HG02840 (cell line): Measurements from ENCODE around the gene ACTG1.
"Not testable (repeated sequence)": the region's sequence is repeated elsewhere in the genome, so short reads cannot be mapped to it uniquely, and the experiment has no call there.

Experiments
- ATAC-seq: cut with Tn5 transposase; IDR thresholded peaks from one replicate; pipeline ENCODE4 v1.9.1; 2021; ENCODE audit warnings: mild to moderate bottlenecking, moderate library complexity, moderate number of reproducible peaks; ENCODE audit not compliant: unreplicated experiment, low FRiP score

Gene ACTG1

DNA sequence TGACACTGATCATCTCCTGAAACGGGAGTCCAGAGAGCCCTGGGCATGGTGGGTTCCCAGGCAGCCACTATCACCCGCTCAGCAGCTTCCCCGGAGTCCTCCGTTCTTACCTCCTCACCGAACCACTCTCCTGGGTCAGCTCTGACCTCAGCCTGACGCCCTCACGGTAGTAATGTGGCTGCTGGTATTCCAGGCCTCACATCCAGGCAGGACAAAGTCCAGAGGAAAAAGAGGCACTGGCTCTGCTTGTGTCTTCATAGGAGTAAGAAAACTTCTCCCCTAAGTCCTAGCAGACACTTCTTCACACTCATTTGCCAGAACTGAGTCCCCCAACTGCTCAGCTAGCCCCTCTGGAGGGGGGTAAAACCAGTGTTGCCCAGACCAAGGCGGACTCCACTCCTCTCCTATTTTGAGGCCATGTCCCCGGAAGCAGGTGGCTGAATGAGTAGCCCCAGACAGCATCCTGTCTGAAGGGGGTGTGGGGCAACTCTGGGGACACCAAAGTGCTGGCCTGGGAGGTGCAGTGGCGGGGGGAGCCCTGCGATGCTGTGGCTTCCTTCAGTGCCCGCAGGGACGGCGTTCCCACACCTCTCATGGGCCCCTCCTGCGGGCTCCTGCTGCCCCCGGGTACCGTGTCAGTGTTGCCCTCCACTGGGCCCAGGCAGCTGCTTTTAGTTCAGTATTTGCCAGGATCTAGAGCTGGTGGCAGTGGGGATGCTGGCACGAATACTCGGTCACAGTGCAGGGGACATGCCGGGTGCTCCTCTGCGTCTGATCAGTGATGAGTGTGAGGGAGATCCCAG lies 20.9 kb upstream of the ACTG1 start:
- ATAC-seq: no peak

DNA sequence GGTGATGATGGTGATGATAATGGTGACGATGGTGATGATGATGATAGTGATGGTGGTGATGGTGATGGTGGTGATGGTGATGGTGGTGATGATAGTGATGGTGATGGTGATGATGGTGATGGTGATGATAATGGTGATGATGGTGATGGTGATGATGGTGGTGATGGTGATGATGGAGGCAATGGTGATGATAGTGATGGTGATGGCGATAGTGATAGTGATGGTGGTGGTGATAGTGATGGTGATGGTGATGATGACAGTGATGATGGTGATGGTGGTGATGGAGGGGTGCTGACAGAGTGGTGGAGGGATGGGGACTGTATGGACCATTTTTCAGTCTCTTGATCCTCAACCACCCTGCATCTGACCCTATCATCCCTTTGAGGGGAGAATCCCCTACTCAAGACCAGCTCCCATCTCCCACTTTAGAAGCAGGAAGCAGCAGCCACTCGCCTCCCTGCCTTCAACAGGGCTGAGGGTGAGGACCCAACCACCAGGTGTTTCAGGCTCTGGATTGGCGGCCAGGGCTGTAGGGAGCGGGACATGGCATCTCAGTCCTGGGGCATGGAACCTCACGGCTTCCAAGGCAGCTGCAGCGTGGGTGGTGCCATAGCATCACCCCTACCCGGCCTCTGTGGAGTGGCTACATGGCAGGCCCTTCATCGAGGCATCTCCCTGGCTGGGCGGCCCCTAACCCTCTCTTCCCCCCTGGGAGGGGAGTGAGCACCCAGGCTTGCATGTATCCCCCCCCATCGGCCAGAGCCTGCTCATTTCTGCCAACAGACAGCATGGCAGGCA lies 20.1 kb upstream of the ACTG1 start:
- no peak for ATAC-seq

DNA sequence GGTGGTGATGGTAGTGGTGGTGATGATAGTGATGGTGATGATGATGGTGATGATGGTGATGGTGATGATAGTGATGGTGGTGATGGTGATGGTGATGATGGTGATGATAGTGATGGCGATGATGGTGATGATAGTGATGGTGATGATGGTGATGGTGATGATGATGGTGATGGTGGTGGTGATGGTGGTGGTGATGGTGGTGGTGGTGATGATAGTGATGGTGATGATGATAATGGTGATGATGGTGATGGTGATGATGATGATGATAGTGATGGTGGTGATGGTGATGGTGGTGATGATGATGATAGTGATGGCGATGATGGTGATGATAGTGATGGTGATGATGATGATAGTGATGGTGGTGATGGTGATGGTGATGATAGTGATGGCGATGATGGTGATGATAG lies 19.4 kb upstream of the ACTG1 start:
- not testable (repeated sequence) for ATAC-seq

DNA sequence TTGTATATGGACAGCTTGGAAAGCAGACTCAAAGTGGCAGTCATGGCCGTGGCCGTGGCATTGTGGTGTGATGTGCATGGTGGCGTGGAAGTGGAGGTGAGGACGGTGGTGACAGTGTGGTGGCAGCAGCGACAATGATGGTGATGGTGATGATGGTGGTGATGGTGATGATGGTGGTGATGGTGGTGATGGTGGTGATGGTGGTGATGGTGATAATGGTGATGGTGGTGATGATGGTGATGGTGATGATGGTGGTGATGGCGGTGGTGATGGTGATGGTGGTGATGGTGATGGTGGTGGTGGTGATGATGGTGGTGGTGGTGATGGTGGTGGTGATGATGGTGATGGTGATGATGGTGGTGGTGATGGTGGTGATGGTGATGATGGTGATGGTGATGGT lies 18.4 kb upstream of the ACTG1 start:
- ATAC-seq: not testable (repeated sequence)

DNA sequence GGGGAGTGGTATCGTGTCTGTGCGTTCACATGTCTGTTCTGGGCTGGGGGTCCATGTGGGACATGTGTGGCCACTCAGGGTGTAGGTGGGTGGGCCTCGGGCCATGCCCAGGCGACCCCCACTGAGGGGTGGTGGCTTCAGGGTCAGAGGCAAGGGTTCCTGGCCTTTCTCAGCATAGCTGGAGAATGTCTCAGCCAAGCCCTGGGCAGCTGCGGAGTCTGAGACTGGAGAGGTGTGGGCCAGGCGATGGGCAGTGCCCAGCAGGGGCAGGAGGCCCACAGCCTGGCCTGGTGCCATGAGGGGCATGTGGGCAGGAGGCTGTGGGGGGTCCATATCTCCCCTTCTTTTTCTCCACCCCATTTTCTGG lies 16.8 kb upstream of the ACTG1 start:
- ATAC-seq: no peak

DNA sequence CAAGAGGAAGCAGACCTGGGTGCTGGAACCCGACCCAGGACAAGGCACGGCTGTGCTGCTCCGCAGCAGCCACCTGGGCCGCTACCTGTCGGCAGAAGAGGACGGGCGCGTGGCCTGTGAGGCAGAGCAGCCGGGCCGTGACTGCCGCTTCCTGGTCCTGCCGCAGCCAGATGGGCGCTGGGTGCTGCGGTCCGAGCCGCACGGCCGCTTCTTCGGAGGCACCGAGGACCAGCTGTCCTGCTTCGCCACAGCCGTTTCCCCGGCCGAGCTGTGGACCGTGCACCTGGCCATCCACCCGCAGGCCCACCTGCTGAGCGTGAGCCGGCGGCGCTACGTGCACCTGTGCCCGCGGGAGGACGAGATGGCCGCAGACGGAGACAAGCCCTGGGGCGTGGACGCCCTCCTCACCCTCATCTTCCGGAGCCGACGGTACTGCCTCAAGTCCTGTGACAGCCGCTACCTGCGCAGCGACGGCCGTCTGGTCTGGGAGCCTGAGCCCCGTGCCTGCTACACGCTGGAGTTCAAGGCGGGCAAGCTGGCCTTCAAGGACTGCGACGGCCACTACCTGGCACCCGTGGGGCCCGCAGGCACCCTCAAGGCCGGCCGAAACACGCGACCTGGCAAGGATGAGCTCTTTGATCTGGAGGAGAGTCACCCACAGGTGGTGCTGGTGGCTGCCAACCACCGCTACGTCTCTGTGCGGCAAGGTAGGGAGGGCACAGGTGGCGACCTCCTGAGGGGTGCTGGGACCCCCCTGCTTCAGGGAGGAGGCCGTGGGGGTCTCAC lies 16.2 kb upstream of the ACTG1 start:
- no peak for ATAC-seq

DNA sequence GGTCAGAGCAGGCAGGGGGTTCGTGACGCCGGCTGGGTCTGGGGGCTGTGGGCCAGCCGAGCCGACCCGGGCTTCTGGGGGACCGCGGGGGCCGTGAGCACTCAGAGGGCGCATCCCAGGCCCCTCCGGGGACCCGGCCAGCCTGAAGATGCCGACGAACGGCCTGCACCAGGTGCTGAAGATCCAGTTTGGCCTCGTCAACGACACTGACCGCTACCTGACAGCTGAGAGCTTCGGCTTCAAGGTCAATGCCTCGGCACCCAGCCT lies 15.7 kb upstream of the ACTG1 start:
- ATAC-seq: no peak

DNA sequence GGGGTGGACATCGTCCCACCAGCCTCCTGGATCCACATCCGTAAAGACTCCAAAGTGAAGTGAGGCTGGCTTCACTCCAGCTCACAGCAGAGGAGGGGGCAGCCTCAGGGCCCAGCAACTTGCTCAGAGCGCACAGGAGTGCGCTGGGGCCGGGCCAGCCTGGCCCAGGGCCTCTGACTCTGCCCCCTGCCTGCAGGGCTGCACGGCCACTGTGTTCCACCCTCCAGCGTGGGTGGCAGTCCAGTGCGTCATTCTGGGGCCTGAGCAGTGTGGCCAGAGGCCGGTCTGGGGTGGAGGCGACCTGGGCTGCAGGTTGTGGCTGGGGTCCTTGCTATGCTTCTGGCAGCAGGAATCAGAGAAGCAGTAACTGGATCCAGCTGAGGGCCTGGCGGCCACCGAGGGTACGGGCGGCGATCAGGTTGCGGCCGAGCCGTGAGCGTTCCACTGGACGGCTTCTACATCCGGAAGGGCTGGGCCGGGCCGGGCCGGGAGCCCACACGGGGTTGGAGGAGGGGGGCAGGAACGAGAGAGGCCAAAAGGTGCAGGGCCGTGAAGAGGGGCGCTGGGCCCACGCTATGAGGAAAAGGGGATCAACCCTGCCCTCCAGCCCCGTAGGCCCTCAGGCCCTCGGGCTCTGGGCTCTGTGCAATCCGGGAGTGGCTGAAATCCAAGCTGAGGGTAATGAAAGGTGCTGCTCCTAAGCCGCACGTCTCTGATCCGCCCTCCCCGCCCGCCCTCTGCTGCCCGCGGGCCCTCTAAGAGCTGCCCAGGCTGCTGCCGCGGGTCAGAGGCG lies 15.2 kb upstream of the ACTG1 start, which contains the start of gene FSCN2:
Gene FSCN2, plus strand, starts transcription at position 787 of the 793 bp plus-strand sequence. CDS start 155 bp downstream, outside the sequence.
- ATAC-seq: no peak

DNA sequence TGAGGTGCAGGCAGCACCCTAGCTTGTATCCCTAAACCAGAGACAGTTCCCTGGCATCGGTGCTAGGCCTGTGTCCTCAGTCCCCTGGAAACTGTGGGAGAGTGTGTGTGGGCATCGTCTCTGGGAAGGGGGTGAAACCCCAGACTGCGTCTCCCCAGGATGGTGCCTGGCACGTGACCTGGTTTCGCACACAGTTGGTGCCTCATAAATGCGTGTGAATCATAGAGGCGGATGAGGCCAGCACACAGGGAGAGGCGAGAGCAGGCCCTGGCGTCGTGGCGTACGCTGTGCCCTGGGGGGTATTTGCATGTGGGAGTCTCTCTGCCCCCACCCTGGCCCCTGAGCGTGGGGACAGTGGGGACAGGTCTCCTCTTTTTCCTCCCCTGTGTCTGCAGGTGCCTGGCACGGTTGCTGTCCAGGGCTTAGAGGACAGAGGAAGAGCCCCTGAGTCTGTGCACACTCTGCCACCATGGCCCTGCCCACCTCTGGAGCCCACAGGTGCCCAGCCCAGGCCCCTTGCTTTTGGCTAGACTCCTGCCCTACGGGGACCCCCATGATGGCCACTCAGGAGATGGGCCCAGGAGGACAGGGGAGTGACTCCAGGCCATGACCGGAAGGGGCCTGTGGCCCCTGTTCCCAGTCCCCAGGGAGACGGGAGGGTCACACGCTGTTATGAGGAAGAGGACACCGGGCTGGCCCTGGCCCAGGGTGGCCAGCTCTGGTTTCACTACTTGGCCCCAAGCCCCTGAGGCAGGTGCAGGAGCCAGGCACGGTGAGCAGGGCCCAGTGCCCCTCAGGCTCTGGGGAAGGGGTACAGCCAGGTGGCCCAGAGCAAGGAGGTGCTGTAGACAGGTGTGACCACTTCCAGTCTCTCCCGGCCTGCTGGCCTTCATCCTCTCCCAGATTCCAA lies 14.3 kb upstream of the ACTG1 start:
- ATAC-seq: no peak

DNA sequence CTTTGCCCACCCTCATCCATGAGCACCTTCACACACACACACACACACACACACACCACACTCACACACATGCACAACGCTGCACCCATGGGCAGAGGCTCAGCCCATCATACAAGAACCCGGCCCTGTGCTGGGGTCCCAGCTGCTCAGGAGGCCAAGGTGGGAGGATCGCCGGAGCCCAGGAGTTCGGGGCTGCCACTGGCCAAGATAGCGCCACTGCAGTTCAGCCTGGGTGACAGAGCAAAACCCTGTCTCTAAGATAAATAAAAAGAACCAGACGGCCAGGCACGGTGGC lies 12.2 kb upstream of the ACTG1 start:
- ATAC-seq: no peak

DNA sequence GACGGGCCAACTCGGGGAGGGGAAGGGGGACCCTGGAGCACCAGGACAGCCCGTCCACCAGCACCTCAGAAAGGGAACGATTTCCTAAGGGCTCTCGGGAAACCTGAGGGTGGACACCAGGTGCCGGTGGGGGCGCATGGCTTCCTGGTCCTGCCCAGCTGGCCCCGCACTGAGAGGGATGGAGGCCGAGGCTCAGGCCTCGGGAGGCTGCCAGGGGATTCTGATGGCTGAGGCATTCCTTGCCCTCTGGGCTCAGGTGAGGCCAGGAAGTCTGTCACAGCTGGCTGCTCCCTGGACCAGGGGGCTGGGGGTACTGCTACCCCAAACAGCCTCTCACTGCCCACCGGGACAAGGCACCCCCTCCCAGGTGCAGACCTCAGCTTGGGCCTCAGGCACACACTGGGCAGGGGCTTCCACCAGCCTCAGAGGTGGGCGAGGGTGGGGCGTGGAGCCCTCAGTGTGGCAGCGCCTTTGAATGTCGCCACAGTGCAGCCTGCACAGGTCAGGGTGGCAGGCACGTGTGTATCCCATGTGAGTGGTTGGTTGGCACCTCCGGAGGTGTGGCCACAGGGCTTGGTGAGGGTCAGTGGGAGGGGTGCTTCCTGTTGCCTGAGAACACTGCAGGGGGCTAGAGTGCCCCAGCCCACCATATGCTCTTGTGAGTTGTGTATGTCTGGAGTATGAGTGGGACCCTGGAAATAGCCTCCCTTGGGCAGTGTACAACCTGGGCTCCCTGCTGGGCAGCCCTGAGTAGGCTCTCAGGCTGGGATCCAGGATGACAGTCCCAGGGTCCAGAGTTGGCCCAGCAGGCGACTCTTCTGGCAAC lies 11.7 kb upstream of the ACTG1 start:
- no peak for ATAC-seq

DNA sequence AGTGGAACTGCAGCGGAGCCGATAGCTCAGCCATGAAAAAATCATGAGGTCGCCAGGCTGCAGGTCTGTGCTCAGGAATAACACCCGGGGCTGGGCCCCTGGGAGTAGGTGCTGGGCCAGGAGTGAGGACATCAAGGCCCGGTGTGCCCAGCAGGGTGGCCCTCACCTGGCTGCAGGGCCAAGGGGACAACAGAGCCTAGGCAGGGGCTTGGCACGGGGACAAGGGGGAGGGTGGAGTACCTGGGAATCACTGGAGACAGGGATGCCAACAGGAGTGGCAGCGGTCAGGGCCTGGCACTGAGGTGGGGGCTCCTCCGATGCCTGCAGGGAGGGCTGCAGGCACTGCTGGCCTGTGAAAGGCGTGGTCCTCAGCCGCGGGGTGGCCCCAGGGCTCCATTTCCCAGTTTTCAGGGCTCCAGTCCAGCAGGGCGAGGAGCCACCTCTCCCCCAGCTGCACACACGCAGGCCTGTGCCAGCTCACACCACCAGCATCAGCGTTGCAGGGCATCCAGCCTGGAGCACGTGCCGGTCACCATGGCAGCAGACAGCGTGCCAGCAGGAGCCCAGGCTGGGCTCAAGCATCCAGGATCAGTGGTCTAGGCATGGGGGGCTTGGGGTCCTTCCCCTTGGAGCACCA lies 10.9 kb upstream of the ACTG1 start:
- ATAC-seq: no peak

DNA sequence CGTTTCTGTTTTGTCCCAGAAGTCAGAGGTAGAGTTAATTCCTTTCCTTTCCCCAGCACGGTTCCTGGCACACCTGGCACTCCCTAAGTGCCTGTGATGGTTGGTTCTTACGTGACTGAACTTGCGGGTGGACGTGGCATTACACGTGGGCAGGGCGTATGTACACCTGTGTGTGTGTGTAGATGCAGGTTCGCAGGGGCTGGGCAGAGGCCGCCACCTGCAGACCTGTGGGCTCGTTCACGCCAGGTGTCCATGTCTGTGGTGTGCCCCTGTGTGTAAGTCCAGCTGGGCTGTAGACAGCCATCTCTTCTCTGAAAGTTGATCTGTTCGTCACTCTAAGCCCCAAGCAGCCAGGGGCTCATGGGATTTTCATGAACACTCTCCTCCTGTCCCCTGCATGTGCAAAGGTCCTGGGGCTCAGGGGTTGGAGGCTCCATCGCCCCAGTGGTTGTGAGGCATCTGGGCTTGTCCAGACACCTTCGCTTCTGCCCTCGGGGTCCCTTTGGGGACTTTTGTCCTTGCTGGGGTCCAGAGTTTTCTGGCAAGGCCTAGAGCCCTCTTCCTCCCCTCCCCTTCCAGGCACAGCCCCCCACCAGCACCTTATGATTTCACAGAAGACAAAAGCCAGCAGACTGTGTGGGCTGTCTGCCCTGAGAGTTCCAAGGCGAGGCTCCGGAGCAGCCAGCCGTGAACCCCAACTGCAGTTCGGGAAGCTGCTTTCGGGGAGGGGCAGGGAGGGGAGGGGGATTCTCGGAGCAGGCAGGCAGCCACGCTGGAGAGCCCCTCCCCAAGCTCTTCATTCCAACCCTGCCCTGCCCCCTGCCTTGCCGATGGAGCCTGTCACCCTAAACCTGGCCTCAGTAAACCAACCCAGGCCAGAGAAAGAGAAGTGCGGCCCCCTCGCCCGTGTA lies 10.1 kb upstream of the ACTG1 start:
- no peak for ATAC-seq

DNA sequence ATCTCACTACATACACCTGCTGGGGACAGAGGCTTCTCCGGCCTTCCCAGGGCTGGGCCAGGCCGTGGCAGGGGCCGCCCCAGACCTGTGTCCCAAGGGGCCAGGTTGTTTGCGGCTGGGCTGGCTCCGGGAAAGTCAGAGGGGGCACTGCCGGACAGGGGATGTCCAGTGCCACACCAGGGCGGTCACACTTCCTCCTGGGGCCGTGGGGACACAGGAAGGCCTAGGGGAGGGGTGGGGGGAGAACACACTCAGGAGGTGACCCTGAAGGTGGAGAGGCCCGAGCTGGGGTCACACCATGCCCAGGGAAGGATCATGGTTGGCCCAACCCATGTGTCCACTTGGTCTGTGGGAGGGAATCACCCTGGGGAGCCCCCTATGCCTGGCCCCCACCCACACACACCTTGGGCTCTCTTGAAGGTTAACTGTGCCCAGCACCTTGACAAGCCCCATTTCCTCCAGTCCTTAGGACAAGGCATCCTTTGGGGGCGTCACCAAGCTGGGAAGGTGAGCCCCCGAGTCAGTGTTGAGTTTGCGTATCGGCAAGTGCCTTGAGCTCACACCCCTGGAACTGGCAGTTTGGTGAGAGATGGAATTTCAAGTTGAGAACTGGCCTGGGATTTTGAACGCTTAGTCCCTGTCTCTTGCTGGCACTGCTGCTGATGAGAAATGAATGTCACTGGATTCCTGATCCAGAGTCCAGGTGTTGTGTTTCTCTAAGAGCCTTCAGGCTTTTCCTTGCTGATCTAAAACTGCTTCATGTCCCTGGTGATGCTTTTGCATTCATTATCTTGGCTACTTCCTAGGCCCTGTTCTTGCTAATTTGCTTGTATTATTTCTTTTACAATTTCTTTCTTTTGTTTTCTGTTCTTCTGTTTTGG lies 7.7 kb upstream of the ACTG1 start:
- no peak for ATAC-seq

DNA sequence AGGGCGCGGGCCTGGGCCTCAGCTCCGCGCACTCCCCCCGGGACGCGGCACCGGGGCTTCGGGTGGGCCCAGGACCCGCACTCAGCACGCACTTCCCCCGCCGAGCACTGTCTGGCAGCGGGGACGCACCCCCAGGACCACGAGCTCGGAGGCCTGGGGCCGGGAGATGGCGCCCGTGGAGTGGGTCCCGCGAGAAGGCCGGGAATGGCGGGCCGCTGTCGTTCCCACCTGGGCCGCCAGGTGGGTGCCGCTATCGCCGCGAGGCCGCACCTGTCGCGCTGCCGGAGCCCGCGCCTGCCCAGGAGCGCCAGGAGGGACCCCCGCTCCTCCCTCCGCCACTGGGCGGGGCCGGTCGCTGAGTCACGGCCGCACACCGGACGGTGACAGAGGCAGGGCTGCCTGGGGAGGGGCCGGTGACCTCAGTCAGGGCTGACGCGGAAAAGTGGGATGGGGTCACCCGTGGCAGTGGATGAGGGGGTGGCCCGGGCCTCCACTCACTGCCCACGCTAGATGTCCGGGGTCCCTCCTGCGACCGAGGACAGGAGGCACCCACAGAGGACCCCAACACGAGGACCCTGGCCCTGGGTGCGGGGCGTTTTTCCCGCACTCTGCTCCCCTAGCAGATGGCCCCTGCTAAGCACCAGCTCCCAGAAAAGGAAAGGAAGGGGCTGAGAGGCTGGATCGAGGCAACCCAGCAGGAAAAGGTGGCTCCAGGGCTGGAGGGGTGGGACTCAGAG lies 6.9 kb upstream of the ACTG1 start:
- no peak for ATAC-seq

DNA sequence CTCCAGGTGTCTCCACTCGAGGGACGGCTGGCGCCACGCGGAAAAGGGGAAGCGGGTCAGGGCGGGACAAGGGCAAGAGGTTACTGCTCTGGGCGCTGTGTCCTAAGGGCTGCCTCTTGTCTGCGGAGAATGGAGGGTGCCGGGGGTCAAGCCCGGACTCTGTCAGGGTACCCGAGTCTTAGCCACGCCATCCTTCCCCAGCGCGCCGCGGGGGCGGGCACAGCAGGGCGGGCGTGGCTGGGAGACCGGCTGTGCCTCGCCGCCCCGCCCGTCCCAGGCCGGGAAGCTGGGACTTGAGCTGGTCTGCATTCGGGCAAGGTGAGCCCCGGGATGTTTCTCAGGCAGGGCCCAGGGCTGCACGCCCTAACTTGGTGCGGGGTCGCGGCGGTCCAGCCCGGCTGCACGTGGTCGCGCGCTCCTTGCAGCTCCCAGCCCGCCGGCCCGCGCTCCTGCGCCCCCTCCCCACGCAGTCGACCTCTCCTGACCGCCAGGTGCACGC lies 6.2 kb upstream of the ACTG1 start:
- ATAC-seq: no peak
